C4-2B (cell line): Measurements from ENCODE around the gene HTR7.

Experiments
- H3K27ac ChIP-seq: fragments of 450-650 bp; 2 replicates; pipeline ENCODE4 v1.5.1; 2017
- CTCF ChIP-seq: fragments of 450-650 bp; conservative IDR thresholded peaks from 2 replicates; pipeline ENCODE4 v1.5.1; 2017; ENCODE audit warnings: mild to moderate bottlenecking
- ZFX ChIP-seq: fragments of 450-650 bp; IDR thresholded peaks from 2 replicates; pipeline ENCODE4 v1.6.1; 2017

HTR7 gene

GRCh38 chr10:90784771-90785170 lies 73.1 kb downstream of the HTR7 start:
- TF ChIP-seq ZFX (no peak), CTCF (no peak)
- H3K27ac ChIP-seq, result no peak overlapping the region

GRCh38 chr10:90780488-90780887 lies 77.4 kb downstream of the HTR7 start:
- no peak overlapping the region for H3K27ac ChIP-seq
- TF ChIP-seq CTCF (no peak), ZFX (no peak)

GRCh38 chr10:90779548-90779947 lies 78.3 kb downstream of the HTR7 start:
- TF ChIP-seq ZFX, result no peak
- TF ChIP-seq CTCF, result peak; percentile 72
- no peak overlapping the region for H3K27ac ChIP-seq

- no peak overlapping the region for H3K27ac ChIP-seq
- TF ChIP-seq ZFX, result no peak
- TF ChIP-seq CTCF, result no peak
Observed at GRCh38 chr10:90777621-90778020, 80.2 kb downstream of the HTR7 start.

GRCh38 chr10:90775351-90776028 lies 82.3 kb downstream of the HTR7 start:
- H3K27ac ChIP-seq, result no peak overlapping the region
- TF ChIP-seq CTCF, result no peak
- TF ChIP-seq ZFX, result no peak

- no peak overlapping the region for H3K27ac ChIP-seq
- TF ChIP-seq CTCF, result no peak
- TF ChIP-seq ZFX, result no peak
Observed at GRCh38 chr10:90769946-90770841, 87.6 kb downstream of the HTR7 start.
